NK-92 treated with Interleukin-12 subunit alpha and Interleukin-12 subunit beta, amount 100 ng/mL, for 24 hours (cell line): ENCODE measurements around the gene ATXN7L1.

Source experiments
- DNase-seq: peaks from one replicate; lab custom pipeline; 2025; lab: John Stamatoyannopoulos, UW

The ATXN7L1 gene

GRCh38 chr7:105674200-105674920, 202.0 kb downstream of the ATXN7L1 start:
- no peak for DNase-seq

- no peak for DNase-seq
Measured at GRCh38 chr7:105673367-105674084, 202.9 kb downstream of the ATXN7L1 start.

- no peak for DNase-seq
Measured at GRCh38 chr7:105672801-105673200, 203.6 kb downstream of the ATXN7L1 start.

GRCh38 chr7:105666324-105666723, 210.1 kb downstream of the ATXN7L1 start:
- DNase-seq = no peak

GRCh38 chr7:105665684-105666083, 210.7 kb downstream of the ATXN7L1 start:
- DNase-seq = no peak

- no peak for DNase-seq
Measured at GRCh38 chr7:105664816-105665525, 211.4 kb downstream of the ATXN7L1 start.

GRCh38 chr7:105662998-105663397, 213.4 kb downstream of the ATXN7L1 start:
- DNase-seq = no peak

GRCh38 chr7:105661625-105662024, 214.8 kb downstream of the ATXN7L1 start:
- no peak for DNase-seq

- peak; percentile 27 for DNase-seq
Measured at GRCh38 chr7:105656922-105657521, 219.4 kb downstream of the ATXN7L1 start.

- DNase-seq = no peak
Measured at GRCh38 chr7:105655500-105656380, 220.7 kb downstream of the ATXN7L1 start.

- DNase-seq = no peak
Measured at GRCh38 chr7:105655067-105655466, 221.3 kb downstream of the ATXN7L1 start.

- DNase-seq = no peak
Measured at GRCh38 chr7:105654095-105654686, 222.2 kb downstream of the ATXN7L1 start.

- no peak for DNase-seq
Measured at GRCh38 chr7:105653441-105654005, 222.9 kb downstream of the ATXN7L1 start.

- DNase-seq = peak; percentile 51
Measured at GRCh38 chr7:105652359-105652993, 223.9 kb downstream of the ATXN7L1 start.

- DNase-seq = no peak
Measured at GRCh38 chr7:105651798-105652197, 224.6 kb downstream of the ATXN7L1 start.

GRCh38 chr7:105650382-105650970, 225.9 kb downstream of the ATXN7L1 start:
- no peak for DNase-seq

- DNase-seq = no peak
Measured at GRCh38 chr7:105649727-105650381, 226.5 kb downstream of the ATXN7L1 start.

- peak; percentile 13 for DNase-seq
Measured at GRCh38 chr7:105648561-105649401, 227.6 kb downstream of the ATXN7L1 start.
